Measurements from ENCODE around the gene TST. TPM values are rescaled to one million over a fixed set of nuclear protein-coding genes. Genes with fewer than 3 reads are reported as not detected.

The TST gene
- total and polyA plus RNA-seq, 10 of the 15 experiments (the other 5 are each of a cell fraction or from before 2014, with no cell fraction given) = 2.4 to 24.6 (median 10.4) TPM

GRCh38 chr22:37021710-37022482, 2.6 kb upstream of the TST start (continued):
- TF ChIP-seq PBX3 (IDR thresholded peaks at IDR 0.05; ENCODE audit: insufficient replicate concordance, low read depth, low read length) (no peak), SIX5 (IDR thresholded peaks at IDR 0.05; ENCODE audit: low read depth, low read length, severe bottlenecking) (no peak), YY1 (IDR thresholded peaks at IDR 0.05; ENCODE audit: low read depth, low read length) (peak; percentile 63; the same call in 1 of the 2 replicates), EP300 (IDR thresholded peaks at IDR 0.05; ENCODE audit: borderline replicate concordance in 1 of 2, control insufficient read depth in 1 of 2, low read depth in 2 of 2, low read length in 2 of 2) (no peak), GABPA (IDR thresholded peaks at IDR 0.05; ENCODE audit: low read depth) (peak; percentile 44; the same call in 1 of the 2 replicates), CBX5 (IDR thresholded peaks at IDR 0.05; ENCODE audit: low read depth) (no peak), RUNX3 (IDR thresholded peaks at IDR 0.05; ENCODE audit: low read length) (0 out of 2 replicates have a peak, but pooled peaks have one; percentile 40), TAF1 (IDR thresholded peaks at IDR 0.05; ENCODE audit: borderline replicate concordance, low read depth, low read length) (no peak), RFX5 (IDR thresholded peaks at IDR 0.05; ENCODE audit: low read depth, low read length) (no peak), SIN3A (IDR thresholded peaks at IDR 0.05; ENCODE audit: low read depth, low read length) (no peak), SREBF1 (IDR thresholded peaks at IDR 0.05; ENCODE audit: low read length) (no peak), ZBTB4 (CRISPR knock-in tag; IDR thresholded peaks at IDR 0.05) (no peak), POLR2AphosphoS5 (IDR thresholded peaks at IDR 0.05; ENCODE audit: low read length) (no peak), SPI1 (IDR thresholded peaks at IDR 0.05; ENCODE audit: borderline replicate concordance, insufficient read depth, low read depth, low read length) (peak; percentile 66; the same call in 1 of the 2 replicates), NFIC (IDR thresholded peaks at IDR 0.05; ENCODE audit: low read depth, low read length) (no peak), CTCF (IDR thresholded peaks at IDR 0.05 in 2 of 3, conservative IDR thresholded peaks at IDR 0.05 in 1 of 3; ENCODE audit: control insufficient read depth in 2 of 3, extremely low read depth in 1 of 3, insufficient read depth in 1 of 3, low read depth in 3 of 3, low read length in 3 of 3) (peak; percentile 74 to 91 (median 85)), GATAD2B (conservative IDR thresholded peaks at IDR 0.05; ENCODE audit: low read depth) (no peak), ZNF217 (IDR thresholded peaks at IDR 0.05) (no peak), REST (IDR thresholded peaks at IDR 0.05; ENCODE audit: low read depth, low read length) (no peak)
